HG03439 (cell line): ENCODE results near the gene FBXL7.

Source experiments
- ATAC-seq: cut with Tn5 transposase; IDR thresholded peaks from one replicate; pipeline ENCODE4 v1.9.1; 2021; ENCODE audit warnings: mild to moderate bottlenecking, moderate library complexity; ENCODE audit not compliant: unreplicated experiment

The FBXL7 gene

DNA sequence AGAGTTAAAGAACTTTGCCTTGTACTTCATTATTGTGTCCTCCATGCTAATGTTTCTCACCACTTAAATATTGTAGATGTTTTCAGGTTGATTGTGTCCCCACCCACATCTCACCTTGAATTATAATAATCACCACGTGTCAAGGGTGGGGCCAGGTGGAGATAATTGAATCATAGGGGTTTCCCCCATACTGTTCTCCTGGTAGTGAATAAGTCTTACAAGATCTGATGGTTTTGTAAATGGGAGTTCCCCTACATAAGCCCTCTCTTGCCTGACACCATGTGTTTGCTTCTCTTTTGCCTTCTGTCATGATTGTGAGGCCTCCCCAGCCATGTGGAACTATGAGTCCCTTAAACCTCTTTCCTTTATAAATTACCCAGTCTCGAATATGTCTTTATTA lies 248.3 kb downstream of the FBXL7 start:
- no peak for ATAC-seq

DNA sequence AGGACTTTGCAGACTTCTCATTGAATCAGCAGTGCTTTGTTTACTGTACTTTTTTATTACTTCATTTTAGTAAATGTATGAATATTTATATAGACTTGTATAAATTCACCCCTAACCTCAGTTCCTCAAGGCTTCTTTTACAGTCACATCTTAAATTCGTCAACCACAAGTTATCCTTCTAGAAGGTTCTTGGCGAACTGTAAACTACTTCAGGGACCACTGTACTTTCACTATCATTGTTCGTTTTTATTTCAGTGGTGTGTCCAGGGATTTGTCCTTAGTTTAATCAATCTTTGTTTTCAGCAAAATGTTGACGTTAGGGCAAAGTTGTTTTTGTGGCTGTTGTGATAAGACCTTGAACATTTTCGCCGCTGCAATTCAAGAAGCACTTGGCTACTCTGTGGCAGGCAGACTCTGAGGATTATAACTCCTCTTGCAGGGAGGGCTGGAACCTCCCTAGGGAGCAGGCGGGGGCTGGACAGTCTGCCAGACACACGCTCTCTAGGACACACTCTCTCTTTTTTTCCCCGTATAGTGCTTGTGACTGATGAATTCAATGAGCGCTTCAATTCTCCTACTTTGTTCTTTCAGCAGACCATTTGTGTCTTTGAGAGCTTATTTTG lies 252.8 kb downstream of the FBXL7 start:
- ATAC-seq = no peak

DNA sequence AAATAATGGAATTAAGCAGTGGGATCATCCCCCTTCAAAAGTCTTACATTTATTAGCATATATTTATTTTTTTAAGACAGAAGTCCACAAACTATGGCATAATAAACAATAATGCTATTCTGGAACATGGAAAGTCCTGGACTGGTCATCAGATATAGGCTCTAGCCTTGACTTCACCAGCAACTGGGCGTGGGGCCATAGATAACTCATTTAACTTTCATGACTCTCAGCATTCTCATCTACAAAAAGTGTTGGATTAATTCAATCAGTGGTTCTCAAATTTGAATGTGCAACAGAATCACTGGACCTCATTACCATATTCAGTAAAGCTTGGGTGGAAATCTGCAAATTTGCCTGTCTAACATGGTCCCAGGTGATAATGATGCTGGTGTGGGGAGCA lies 253.8 kb downstream of the FBXL7 start:
- ATAC-seq = no peak

DNA sequence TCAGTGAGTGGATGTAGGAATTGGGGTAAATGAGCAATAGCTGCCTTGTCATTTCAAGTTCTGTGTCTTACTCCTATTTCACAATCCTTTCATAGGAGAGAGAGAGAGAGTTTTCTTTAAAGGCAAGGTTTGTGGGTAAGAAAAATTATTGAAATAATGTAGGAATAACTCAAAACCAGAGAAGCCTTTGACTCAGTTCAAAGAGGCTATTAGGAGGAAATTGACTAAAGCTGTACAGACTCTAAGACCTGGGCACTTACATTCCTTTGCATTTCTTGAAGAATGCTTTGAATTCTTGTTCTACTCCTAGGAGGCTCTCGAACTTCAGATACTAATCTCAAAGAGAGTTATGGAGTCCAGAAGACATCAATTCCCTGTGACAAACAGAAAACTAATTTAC lies 257.1 kb downstream of the FBXL7 start:
- ATAC-seq = no peak

DNA sequence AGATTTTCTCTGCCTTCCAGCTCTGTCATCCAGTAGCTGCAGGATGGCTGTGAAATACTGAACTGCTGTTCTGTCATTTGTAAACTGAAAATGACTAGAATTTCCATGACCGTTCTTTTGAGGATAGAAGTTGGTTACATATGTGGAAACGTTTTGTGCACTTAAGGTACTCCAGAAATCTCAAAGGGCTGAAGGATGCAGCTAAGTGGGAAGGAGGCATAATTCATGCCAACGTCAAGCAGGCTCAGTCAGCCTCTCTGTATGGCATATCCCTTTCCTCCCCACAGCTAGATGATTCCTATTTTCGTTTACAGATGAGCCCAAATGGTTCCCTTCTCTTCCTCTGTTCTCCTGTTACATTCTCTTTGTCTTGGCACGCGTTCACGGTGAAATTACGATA lies 257.6 kb downstream of the FBXL7 start:
- ATAC-seq = no peak

DNA sequence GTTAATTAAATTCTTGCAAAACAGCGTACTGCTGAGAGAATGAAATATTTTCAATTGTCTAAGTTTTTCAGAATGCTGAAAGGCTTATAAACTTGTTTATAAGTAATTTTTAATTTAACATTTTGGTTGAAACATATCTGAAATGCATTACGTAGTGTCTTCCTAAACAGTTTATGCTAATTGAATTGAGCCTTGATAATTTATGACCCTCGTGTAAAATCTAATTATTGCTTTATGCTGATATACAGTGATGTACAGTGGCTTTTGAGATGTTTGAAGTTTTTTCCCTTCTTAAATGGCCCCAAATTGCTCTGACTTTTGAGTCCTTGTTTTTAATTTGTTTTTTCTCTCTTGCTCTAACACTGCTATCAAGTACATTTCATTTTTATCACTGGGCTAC lies 262.7 kb downstream of the FBXL7 start:
- ATAC-seq = no peak

DNA sequence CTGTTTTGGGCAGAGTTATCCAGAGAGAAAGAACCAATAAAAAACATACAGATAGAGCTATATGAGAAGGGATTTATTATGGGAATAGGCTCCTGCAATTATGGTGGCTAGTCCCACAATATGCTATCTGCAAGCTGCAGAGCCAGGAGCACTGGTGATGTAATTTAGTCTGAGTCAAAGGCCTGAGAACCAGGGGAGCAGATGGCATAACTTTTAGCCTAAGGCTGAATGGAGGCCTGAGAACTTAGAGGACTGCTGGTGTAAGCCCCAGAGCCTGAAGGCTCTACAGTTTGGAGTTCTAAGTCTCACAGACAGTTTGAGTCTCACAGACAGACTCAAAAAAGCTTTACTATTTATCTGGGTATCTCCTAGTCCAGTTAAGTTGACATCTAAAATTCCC lies 263.8 kb downstream of the FBXL7 start:
- ATAC-seq = no peak

DNA sequence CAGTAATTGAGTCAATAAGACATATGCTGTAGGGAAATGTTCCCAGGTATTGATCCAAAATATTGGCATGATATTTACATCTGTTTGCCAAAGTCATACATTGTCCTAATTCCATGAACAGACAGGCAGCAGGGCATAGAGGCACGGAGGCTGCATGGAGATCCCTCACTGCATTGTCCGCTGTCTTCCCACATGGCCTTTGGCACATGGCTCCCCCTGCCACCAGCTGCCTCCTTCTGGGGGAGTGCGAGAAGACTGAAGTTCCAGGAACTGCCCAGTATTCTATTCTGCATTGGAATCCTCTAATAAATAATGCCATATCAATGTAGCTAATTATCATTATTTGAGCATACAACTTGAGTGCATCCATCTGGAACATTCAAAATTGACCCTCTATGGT lies 269.0 kb downstream of the FBXL7 start:
- no peak for ATAC-seq

DNA sequence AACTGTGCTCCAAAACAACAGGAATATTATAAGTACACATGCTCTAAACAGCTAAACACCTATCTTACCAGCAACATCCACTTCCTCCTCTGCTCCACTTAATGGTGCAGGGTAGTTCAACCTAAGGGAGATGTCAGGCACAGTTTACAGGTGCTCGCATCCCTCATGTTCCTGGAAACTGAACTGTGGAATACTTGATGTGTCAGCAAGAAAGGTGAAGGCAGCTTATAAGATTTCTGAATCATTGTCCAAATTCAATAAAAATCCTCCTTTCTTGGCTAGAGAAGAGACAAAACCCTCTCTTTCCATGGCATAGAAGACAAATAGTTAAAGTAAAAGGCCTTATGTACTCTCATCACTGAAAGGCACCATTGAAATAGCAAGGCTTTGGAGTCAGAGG lies 272.2 kb downstream of the FBXL7 start:
- ATAC-seq = no peak

DNA sequence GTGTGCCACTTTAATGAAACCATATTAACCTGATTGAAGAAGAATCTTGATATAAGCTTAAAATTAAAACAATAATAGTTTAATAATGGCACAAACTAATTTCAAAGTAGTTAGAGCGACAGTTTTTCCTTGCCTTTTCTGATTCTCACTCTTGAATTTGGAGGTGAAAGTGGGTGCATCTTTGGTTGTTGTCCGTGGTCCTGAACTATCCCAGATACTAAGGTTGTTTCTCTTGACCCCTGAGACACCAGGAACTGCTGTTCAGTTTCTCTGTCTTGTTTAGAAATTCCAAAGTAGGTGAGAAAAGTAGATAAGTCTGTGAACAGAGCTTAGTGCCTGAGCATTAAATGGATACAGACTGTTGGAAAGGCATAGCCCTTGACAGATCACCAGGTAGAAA lies 274.7 kb downstream of the FBXL7 start:
- no peak for ATAC-seq

DNA sequence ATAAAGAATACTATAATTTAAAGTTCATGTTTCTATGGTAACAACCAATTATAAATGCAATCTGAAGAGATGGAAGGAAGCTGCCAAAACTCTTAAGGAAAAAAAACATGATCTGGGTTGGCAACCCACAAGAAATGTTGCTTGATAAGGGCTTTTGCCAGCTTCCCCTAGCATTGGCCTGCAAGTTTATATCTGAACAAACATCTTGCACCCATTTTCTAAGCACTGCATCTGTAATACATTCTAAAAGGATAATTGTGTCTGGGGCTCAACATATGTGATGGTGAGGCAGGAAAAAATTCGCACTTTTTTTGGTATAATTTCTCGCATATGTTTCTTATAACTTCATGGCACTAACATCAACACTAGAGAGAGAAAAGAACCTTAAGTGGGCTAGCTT lies 276.4 kb downstream of the FBXL7 start:
- ATAC-seq = no peak

DNA sequence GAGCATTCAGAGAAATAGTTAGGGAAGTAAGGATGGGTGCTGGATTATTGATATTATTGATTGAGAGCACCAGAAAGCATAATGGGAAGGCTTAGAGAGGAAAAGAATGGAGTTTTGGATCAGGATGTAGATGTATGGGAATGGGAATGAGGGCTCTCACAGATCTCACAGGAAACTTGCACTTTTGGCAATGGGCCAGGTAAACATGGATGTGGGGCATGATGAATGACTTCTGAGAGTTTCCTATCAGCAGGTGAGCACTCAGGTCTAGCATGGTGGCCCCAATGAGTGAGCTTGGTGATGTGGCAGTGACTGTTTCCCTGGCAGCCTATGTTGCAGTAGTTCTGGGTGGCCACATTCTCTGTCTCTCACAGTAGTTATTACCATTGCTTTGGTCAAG lies 283.8 kb downstream of the FBXL7 start:
- no peak for ATAC-seq

DNA sequence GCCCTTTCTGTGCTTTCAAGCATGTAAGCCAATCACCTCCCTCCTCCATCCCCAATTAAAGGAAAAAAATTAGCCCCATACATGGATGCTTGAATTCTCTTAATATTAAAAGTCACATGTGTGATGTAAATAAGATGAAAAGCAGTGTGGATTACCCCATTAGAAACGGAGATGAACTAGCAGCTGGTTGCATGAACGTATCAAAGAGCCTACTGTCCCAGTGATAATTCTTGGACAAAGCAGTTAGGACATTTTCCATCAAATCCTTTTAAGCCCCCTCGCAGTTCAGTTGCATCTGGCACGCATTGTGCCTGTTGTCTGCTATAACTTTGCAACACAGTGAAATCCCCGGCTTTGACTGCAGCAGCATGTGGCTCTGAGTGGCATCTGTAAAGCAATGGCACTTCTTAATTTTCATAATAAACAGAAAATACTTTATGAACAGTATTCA lies 285.6 kb downstream of the FBXL7 start:
- no peak for ATAC-seq

DNA sequence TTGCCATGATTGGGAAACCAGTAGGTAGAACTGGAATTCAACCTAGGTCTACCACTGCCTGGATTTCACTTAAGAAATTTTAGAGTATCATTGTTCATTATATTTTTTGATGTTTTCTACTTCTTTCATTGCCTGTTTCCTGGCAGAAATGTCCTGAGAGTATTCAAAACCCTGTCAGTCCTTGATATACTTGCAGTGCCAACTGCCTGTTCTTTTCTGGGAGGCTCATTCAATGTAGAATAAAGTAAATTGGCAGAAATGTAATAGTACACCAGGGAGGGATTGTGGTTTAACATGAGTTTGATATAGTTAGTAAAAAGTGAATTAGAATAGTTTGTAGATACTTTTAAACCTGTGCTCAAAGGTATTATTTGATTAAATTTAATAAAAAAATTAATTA lies 286.3 kb downstream of the FBXL7 start:
- ATAC-seq = no peak

DNA sequence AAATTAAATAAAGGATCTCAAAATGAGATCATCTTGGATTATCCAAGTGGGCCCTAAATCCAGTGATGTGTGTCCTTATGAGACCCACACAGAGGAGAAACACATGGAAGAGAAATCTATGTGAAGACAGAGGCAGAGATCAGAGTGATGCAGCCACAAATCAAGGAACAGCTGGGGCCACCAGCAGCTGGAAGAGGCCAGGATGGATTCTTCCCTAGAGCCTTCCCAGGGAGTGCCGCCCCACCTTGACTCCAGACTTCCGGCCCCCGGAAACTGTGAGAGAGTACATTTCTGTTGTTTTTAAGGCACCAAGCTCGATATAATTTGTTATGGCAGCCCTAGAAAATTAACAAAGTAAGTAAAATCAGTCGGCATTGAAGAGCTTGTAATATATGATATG lies 286.9 kb downstream of the FBXL7 start:
- ATAC-seq = no peak

DNA sequence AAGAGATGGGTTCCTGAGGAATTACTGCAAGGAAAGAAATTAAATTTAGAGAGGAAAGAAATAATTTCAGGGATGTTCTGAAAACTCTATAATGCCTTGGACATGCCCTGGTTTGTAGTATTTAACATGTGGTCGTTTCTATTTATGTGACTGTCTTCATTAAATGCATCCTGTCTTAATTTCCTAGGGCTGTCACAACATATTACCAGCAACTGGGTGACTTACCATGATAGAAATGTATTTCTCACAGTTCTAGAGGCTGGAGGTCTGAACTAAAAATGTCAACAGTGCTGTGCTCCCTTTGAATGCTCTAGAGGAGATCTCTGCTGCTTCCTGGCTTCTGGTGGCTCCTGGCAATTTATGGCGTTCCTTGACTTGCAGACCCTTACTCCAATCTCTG lies 287.7 kb downstream of the FBXL7 start:
- ATAC-seq = no peak

DNA sequence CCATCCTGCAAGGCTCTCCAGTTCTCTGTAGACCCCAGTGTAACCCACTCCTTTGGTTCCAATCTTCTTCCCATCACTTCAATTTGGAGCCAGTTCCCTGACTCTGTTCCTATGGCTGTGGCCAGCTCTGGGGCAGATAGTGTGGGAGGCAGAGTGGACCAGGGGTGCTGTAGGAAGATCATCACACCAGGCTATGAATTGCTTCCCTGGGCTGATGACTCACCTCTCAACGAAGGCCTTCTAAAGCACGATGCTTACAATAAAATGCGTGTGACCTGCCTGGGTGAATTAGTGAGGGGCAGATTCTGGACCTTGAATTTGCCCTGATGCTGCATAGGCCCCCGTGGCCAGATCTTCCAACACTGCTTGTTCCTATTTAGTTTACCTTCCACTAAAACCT lies 289.7 kb downstream of the FBXL7 start:
- no peak for ATAC-seq

DNA sequence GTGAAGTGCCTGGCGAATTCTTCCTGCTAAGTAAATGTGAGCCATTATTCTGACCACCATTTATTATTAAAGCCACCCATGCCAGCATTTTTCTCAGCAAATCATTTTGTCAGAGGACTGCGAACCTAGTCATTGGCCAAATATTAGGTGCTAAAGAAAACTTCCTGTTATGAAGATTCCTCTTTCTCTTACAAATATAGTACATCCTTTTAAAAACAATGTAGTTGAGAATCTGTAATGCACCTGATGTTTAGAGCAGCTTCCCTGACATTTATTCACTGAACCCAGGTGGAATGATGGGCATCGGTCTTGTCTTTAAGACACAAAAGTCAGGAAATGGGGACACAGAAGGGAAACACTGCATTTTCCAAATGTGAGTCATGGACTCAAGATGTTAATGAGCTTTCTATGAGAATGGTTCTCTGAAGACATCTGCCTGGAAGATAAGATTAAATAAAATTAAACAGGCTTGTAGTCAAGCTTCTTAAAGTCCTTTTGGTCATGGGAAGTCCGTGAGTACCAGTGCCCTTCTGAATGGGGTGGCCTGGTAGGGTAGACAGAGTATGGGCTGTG lies 290.6 kb downstream of the FBXL7 start:
- no peak for ATAC-seq

DNA sequence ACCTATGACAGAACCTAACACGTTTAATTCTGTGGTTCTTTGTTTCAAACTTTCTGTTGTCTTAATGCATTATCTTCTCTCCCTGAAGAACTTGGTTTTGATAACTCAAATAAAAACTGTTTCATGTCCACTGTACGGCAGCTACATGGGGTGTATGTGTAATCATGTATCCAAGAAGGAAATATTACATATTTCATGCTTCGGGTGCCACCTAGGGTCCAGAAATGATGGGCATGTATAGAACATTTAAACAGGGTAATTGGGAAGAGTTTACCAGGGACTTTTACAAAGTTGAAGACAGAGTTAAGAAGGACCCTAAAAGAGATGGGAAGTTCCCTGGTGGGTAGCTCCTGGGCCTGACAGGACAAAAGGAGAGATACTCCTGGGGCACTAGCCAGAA lies 291.3 kb downstream of the FBXL7 start:
- no peak for ATAC-seq

DNA sequence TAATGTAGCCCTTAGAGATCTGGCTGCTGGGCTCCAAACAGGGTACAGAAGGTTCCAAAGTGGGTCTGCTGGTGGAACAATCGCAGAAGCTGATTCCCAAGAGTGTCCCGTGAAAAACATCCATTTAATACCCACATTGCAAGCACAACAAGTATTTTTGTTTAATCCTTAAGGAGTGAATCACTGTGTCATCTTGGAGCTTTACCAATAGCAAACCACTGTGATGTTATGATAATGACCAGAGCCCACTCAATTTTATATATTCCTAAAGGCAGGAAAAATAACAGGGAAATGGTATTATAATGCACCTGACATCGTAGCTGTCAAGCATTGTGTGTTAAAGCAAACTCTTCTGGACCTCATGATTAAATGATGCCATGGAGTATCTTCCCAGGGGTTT lies 291.9 kb downstream of the FBXL7 start:
- ATAC-seq = no peak

DNA sequence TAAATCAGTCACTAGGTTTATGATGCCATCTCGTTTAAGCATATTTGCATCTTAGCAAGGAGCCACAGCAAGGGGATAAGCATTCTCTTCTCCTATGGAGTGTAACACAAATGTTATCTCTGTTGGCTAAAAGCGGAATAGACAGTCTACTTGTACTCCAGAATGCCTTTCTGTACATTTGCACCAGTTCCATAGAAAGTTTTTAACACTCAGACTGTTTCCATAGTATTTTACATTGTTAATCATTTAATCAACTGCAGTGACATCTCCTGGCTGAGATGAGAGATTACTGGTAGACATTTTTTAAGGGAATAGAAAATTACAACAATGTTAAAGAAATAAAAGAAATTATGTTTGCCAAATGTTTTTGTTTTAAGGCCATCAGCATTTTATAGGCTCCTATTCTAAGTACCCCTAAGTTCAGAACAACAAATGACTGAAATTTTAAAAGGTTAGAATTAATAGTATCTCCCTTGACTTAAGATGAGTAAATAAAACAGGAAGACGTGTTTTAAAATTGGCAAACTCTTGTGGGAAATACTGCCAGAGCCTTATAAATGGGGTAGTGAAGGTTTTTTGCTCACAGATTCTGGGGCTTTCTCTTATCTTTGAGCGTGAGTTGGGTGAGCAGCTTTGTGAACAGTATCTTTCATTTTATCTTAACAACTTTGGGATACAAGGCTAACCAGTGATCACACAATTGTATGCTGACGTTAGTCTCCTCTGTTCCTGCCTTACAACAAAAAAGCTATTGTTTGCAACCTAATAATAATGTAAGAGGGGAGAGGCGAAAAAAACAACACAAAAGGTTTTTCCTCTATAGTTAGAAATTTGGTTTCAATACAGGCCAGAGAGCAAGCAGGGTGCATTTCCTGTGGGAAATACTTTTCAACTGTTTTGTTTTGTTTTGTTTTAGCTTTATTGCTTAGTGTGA lies 294.3 kb downstream of the FBXL7 start:
- ATAC-seq = no peak

DNA sequence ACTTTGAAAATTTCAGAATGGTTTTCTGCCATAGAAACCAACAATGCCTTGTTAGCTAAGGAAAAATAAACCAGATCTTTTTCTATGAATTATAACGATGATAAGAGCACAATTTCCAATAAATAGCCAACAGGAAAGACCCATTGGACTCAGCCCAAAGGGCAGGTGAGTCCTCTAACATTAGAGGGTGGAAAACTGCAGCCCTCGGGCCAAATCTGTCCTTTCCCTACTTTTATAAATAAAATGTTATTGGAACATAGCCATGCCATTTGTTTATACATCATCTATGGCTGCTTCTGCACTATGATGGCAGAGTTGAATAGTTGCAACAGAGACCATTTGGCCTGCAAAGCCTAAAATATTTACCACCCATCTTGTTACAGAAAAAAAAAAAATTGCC lies 296.1 kb downstream of the FBXL7 start:
- ATAC-seq = no peak
